HG03095 (cell line): ENCODE results near the gene CEP192.

Experiments
- ATAC-seq: cut with Tn5 transposase; IDR thresholded peaks from one replicate; pipeline ENCODE4 v1.9.1; 2021; ENCODE audit warnings: moderate library complexity; ENCODE audit not compliant: unreplicated experiment

The CEP192 gene

GRCh38 chr18:13099113-13099512 is 108.0 kb downstream of the CEP192 start:
- ATAC-seq = no peak

GRCh38 chr18:13100942-13101658 is 109.9 kb downstream of the CEP192 start:
- ATAC-seq = no peak

GRCh38 chr18:13101659-13102197 is 110.6 kb downstream of the CEP192 start:
- ATAC-seq = no peak

DNA sequence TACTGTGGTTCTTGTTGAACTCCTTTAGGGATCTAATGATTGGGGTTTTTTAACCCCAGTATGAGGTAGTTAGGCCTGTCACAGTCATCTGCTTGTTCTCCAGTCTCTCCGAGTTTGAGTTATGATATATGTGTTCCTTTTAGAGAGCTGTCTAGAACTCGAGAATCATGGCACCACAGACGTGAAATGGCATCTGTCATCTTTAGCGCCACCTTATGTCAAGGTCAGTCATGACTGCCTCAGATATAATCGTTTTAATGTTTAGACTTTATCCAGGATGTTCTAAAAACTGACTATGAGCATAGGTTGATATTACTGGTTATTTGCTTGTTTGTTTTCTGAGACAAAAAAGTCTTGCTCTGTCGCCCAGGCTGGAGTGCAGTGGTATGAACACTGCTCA is 112.2 kb downstream of the CEP192 start:
- no peak for ATAC-seq

- no peak for ATAC-seq
Observed at GRCh38 chr18:13105059-13105458, 113.9 kb downstream of the CEP192 start.

DNA sequence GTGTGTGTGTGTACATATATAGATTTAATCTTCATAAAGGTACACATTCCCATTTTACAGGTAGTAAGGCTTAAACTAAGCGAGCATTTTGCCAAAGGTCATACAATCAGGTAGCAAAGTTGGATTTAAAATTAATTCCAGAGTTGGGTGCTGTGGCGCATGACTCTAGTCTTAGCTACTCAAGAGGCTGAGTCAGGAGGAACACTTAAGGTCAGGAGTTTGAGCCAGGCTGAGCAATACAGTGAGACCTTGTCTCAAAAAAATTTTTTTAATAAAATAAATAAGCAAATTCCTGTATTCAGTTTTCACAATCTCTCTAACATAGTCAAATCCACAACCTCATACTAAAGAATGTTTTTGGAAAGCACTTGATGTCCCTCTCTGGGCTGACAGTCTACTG is 115.9 kb downstream of the CEP192 start:
- ATAC-seq = no peak

GRCh38 chr18:13108330-13108729 is 117.2 kb downstream of the CEP192 start:
- ATAC-seq = no peak

DNA sequence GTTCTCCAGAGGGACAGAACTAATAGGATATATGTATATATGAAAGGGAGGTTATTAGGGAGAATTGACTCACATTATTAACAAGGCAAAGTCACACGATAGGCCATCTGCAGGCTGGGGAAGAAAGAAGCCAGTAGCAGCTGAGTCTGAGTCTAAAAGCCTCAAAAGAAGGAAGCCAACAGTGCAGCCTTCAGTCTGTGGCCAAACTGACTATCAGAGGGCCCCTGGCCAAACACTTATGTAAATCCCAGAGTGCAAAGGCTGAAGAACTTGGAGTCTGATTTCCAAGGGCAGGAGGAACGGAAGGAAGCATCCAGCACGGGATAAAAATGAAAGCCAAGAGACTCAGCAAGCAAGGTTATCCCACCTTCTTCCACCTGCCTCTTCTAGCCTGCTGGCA is 119.4 kb downstream of the CEP192 start:
- no peak for ATAC-seq

GRCh38 chr18:13112982-13113381 is 121.8 kb downstream of the CEP192 start:
- no peak for ATAC-seq

- ATAC-seq = no peak
Observed at GRCh38 chr18:13120255-13120654, 129.1 kb downstream of the CEP192 start.

DNA sequence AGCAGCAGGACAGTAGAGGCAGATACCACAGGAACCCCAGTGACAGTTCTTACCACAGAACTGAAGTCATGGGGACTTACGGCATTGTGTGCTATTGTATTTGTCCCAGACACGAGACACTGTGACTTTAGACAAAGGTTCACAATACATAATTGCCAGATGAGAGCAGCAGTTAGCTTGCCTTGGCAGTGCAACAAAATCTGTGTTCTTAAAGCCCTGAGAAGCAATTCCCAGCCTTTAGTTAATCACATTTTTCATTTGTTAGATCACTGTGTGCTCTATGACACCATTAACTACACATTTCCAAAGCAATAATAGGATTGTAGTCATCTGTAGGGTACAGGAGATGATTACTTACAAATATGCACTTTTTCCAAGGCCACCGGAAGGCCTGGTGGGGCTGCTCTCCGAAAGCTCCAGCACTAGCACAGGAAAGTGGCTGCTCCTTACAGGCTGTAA is 129.8 kb downstream of the CEP192 start:
- ATAC-seq = no peak

- no peak for ATAC-seq
Observed at GRCh38 chr18:13124411-13124810, 133.2 kb downstream of the CEP192 start.

DNA sequence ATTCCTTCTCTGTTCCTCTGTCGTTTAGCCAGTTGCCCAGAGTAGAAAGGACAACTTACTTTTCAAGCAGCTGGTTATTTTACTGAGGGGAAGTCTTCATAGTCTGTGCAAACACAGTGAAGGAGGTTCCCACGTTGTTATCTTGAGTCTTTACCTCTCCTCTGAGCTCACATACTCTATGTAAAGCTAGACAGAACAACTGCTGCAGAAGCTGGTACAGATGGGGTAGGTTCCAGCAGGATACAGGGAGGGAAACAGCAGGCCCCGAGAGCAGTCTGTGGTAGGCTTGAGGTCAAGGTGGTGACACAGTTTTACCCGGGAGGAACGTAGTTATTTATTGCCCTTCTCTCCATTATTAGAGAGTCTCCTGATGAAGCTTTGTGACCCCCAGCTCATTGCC is 134.0 kb downstream of the CEP192 start:
- ATAC-seq = no peak

- ATAC-seq = no peak
Observed at GRCh38 chr18:13126966-13127598, 135.9 kb downstream of the CEP192 start.

GRCh38 chr18:13131283-13131682 is 140.1 kb downstream of the CEP192 start:
- no peak for ATAC-seq

DNA sequence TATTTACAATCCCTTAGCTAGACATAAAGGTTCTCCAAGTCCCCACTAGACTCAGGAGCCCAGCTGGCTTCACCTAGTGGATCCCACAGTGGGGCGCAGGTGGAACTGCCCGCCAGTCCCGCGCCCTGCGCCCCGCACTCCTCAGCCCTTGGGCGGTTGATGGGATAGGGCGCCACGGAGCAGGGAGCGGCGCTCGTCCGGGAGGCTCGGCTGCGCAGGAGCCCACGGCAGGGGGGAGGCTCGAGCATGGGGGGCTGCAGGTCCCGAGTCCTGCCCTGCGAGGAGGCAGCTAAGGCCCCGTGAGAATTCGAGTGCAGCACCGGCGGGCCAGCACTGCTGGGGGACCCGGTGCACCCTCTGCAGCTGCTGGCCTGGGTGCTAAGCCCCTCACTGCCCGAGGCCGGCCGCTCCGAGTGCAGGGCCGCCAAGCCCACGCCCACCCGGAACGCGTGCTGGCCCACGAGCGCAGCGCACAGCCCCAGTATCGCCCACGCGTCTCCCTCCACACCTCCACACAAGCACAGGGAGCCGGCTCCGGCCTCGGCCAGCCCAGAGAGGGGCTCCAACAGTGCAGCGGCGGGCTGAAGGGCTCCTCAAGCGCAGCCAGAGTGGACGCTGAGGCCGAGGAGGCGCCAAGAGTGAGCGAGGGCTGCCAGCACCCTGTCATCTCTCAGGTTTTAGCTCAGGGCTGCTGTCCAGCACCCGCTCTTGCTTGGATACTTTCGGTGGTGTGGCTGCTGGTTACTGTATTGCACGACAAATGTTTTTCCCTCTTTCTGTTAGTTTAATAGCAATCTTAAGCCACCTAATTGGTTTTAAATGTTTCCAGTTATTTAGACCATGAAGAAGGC is 143.6 kb downstream of the CEP192 start:
- ATAC-seq = no peak

- no peak for ATAC-seq
Observed at GRCh38 chr18:13136056-13136903, 145.1 kb downstream of the CEP192 start.

DNA sequence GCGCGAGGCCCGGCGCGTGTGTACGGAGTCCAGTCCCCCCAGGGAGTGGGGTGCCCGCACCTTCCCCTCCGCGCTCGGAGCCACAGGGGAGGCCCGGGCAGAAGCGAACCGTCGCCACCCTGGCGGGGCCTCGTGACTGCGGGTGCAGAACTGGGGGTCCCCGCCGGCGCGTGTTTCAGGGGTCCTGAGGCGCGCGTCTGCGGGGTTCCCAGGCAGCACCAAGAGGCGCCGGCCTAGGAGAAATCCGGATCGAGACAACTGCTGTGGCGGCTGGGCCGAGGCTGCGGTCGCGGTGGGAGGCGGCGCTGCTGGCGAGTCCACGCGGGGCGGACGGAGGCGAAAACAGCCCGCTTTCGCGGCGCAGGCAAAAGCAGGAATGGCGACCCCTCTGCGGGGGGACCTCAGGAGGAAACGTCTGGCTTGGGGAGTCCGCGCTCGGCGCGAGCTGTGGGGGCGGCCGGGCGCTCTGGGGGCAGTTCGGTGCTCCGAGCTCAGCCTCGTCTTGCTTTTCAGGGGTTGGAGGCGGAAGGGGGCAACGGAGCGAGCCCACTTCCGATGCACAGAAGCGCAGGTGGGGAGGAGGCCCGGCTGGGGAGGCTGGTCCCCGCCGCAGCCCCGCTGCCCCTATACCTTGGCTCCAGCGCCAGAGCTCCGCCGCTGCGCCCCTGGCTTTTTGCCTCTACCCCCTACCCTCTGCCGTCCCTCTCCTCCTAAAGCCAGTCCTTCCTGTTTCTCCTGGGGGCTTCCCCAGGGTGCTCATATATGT is 145.9 kb downstream of the CEP192 start:
- no peak for ATAC-seq

DNA sequence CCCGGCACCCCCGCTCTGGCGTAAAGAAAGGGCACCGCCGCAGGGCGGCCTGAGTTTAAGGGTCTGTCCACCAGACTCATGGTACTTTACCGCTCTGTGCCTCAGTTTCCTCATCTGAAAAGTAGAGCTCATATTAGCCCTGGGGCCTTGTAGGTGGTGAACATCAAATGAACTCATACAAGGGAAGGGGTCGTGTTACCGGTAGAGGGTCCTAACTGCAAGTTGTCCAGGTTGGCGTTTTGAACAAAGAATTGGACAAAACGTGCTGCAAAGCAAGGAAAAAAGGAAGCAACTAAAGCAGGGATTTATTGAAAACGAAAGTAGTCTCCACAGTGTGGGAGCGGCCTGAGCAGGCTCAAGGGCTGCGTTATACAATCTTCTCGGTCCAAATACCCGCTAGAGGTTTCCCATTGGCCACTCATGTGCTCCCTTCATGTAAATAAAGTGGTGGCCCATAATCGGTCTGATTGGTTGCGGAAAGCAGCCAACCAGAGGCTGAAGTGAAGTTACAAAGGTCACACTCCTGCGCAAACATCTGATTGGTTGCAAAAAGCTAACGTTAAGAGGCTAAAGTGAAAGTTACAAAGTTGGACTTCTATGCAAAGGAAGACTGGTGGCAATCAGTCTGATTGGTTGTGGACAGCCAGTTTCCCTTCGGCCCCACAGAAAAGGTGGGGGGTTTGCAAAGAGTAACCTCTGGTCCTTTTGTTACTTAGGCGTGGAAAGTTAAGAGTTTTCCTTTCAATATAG is 146.7 kb downstream of the CEP192 start:
- ATAC-seq = no peak
